GM04503 (cell line): Measurements from ENCODE around the gene SLC2A4RG.
A peak's percentile ranks its signal among the peaks of the same experiment; 100 is the strongest.

Source experiments
- DNase-seq: peaks from one replicate; pipeline ENCODE4 v3.0.0-alpha.2; 2012; ENCODE audit warnings: low read depth

The SLC2A4RG gene

DNA sequence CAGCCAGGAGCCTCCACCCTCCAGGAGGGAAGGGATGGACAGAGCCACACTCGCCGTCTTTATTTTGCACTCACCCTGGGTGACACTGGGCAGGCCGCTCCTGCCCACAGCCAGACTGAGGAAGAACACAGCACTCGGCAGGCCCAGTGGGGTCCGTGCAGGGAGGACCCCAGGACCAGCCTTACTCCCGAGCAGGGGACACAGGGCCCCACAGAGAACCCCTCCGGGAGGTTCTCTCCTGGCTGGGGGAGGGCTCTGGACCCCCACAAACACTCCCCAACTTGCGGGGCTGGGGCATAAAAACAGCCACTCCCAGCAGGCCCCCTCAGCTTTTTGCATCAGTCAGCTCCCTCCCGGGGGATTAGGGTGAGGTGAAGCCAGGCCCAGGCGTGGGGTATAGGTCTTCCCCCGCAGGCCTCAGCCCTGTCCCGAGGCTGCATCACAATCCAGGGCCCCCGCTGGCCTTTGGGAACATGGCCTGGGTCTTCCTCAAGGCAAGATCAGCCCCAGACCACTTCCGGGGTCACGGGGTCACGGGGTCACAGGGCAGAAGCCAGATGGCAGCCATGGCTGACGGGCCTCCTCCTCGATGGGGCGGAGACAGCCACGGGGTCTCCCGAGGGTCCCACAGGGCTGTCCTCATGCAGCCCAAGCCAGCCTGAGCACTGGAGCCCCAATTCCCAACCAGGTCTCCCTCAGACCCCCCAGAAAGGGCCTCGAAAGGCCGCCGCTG lies 39.9 kb upstream of the SLC2A4RG start:
- DNase-seq: no peak

GRCh38 chr20:63700199-63701050 lies 39.2 kb upstream of the SLC2A4RG start:
- no peak for DNase-seq

DNA sequence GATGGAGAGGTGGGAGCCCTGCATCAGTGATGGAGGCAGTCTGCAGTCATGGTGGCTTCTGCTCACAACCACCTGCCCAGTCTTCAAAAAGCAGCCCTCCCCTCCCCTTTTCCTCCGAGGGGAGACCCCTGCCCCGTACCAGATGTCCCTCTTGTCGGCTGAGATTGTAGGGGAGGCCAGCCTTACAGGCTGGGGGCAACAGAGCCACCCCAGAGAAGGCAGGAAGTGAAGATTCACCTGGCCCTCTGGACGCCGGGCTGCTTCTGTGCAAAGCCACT lies 38.6 kb upstream of the SLC2A4RG start:
- DNase-seq: no peak

GRCh38 chr20:63701329-63702035 lies 38.1 kb upstream of the SLC2A4RG start:
- no peak for DNase-seq

GRCh38 chr20:63702036-63702665 lies 37.4 kb upstream of the SLC2A4RG start:
- DNase-seq: no peak

DNA sequence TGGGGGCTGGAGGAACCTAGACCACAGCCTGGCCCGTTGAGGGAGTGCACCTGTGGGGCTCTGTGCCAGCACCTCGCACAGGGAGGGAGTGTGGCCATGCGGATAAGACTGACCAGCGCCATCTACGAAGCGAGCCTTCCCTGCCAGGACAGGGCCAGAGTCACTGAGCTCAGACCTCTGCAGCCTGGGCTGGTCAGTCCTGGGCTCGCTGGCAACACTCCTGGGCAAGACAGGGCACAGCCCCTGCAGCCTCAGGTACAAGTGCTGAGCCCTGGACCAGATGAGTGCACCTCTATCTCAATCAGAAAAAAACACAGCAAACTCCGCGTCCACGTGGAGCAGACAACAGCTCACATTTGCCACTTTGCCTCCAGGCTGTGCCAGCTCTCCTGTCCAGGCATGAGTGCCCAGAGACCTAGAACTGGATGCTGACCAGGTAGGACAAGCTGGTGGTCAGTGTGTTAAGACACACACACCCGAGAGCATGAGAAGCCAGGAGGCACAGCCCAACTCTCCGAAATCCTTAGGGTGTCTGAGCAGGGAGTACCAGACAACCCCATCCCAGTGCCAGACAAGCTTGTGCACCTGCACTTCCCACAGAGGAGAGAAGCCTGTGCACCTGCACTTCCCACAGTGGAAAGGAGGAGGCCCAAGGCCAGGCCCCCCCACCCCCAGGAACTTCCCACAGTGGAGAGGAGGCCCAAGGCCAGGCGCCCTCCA lies 36.7 kb upstream of the SLC2A4RG start:
- no peak for DNase-seq

DNA sequence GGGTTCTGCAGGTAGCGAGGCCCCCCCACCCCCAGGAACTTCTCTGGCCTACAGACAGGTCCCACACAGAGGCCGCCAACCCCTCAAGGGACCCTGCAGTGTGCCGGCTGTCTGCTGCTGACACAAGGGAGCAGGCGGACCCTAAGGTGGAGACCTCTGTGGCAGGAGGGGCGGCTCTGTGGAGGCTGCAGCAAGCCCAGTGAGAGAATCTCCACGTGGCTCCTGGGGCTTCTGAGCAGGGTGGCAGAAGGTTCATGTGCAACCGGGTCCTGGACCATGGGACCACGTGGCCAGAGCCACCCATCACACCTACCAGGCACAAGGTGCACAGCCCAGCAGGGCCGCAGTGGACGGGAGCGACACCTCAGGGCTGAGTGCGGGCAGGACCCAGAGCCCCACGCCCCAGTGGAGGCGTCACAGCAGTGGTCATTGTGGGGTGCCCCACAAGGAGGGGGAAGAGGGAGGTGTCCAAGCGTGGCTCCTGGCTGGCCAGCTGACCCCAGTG lies 36.1 kb upstream of the SLC2A4RG start:
- no peak for DNase-seq

DNA sequence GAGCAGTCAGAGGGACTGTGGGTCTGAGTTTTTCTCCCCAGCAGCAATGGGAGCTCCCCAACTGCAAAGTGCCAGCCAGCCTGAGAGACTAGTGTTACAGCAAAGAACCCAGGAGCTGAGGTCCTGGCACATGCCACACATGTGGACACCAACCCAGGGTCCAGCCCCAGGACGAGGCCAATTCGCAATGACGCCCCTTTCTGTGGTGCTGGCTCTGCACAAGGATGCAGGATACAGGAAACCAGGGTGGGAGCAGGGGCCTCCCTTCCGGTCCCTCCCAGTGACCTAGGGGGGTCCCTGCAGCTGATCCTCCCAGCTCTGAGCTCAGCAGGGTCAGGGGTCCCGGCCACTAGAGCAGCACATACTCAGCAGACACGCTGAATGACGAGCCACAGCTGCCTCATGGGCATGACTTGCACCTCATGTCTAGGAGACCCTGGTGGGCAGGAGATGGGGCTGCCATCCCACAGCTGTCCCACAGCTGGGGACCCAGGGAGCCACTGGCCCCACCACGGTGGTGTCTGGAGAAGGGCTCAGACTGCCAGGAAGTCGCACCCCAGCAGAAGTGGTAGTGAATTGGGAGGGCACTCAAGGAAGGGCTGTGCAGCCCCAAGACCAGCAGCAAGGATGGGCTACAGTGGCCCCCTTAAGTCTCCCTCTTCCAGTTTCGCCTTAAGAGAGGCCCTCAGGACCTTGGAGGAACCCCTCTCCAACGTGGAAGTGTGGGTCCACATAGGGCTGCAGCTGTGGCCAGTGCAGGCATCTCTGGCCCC lies 35.4 kb upstream of the SLC2A4RG start:
- DNase-seq: no peak

GRCh38 chr20:63704749-63705117 lies 34.8 kb upstream of the SLC2A4RG start:
- DNase-seq: no peak

DNA sequence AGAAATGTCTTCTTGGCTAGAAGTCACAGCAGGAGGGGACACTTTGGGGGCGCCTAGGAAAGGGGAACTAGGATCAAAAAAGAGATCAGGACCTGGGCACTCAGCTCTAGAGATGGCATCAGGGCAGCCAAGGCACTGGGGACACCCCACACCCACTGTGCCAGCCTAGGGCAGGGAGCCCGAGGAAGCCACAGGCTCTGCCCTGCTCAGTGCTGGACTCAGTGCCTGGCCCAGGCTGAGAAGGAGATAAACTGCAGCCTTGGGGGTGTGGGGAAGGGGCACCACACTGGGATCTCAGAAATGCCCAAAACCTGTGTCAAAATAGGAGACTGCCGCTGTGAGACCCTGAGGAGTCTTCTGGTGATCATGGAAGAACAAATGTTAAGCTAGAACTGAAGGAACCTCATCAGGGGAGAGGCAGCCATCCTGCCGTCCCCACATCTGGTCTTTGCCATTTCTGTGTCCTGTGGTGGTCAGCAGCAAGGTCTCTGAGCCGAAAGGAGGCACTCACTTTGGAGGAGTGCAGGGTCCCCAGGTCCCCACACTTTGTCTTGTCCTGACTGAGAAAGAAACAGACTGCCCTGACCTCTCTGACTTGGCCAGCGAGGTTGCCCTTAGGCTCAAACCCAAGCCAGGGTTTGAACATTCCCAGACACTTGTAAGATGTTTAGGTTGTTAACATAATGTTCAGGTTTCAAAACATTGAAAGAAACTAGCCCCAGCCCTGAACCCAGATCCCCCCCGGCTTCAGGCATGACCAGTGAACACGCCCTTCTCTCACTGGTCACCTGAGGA lies 34.1 kb upstream of the SLC2A4RG start:
- DNase-seq: no peak

DNA sequence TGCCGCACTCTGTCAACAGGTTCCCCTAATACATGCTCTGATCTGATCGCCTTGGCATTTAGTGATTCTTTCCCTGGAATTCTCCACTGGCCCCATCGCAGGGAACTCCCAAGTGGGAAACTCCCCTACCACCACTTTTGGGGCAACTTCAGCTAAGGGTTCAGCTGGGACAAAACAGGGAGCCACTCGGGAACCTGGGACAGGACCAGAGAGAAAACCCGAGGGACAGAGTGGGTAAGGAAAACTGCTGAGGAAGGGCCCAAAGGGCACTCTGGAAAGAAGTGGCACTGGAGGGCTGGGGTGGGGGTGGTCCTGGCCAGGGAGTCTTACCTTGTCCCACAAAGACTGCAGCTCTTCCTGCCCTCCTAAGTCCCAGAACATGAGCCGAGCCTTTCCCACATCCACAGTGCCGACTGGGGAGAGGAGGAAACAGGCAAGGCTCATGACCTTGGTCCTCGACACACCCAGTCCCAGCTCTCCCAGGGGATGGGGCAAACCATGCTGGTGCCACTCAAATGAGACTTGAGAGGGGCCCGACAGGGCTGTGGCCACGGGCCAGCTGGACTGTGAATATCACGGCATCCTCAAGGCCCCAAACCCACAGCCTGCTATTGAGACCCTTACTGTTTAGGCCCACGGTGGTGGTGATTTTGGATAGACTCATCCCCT lies 33.4 kb upstream of the SLC2A4RG start:
- no peak for DNase-seq

- DNase-seq: no peak
Observed at GRCh38 chr20:63706852-63707557, 32.6 kb upstream of the SLC2A4RG start.

DNA sequence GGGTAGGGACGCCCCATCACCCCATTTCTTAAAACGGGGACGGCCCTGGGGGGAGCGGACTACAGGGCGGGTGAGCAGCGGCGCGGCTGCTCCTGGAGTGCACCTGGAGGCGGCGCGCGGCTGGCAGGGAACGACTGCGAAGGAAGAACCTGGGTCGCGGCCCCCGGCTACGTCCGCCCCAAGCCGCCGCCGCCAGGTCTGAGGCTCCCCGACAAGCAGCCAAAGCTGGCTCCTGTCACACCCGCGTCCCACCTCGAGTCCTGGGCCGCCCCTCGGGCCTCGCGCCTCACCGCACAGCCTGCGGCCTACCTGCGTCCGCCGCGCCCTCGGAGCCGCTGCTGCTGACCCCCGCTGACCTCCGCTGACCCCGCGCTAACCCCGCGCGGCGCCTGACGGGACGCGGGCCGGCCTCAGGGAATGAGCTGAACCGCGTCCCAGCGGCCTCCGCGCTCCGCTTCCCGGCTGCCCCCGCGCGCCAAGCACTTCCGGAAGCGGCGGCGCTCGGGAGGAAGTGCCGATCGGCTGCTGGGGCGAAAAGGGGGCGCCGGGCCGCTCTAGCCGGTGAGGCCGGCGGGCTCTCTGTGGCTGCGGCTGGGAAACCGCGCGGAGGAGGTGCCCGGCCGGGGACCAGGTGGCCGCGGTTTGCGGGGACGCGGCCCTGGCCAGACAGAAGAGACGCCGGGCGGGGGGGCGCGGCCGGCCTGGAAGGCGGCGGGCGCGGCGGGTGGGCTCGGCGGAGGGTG lies 31.8 kb upstream of the SLC2A4RG start, which contains the start of the genes ARFRP1 and ZGPAT:
Gene ARFRP1, minus strand, starts transcription at position 419 of the 743 bp plus-strand sequence. CDS start 885 bp downstream, outside the sequence.
Gene ZGPAT, plus strand, starts transcription at position 482 of the 743 bp plus-strand sequence. CDS start 542 bp downstream, outside the sequence.
- DNase-seq: peak; percentile 28

GRCh38 chr20:63708301-63709148 lies 31.1 kb upstream of the SLC2A4RG start:
- no peak for DNase-seq

DNA sequence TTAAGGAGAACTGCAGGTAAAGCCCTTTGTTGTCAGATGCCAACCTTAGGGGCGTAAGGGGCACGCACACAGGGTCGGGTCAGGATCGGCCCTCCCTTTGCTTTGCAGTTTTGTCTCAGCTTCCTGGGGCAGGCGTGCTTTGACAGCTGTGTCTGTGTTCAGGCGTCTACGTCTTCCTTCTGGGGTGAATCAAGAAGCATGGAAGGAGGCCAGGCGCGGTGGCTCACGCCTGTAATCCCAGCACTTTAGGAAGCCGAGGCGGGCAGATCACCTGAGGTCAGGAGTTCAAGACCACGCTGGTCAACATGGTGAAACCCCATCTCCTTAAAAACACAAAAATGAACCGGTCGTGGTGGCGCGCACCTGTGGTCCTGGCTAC lies 30.4 kb upstream of the SLC2A4RG start:
- DNase-seq: no peak

- DNase-seq: no peak
Observed at GRCh38 chr20:63711085-63711645, 28.4 kb upstream of the SLC2A4RG start.

DNA sequence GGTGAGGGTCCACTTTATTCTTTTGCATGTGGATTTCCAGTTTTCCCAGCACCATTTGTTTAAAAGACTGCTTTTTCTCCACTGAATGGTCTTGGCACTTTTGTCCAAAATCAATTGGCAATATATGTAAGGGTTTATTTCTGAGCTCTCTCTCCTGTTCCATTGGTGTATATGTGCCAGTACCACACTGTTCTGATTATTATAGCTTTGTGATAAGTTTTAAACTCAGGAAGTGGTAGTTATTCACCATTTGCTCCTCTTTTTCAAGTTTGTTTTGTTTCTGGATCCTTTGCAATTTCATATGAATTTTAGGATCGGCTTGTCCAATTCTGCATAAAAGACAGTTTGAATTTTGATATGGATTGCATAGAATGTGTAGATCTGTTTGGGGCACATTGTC lies 27.4 kb upstream of the SLC2A4RG start:
- DNase-seq: no peak
